Measurements from ENCODE around the gene ERCC1. TPM values are rescaled to one million over a fixed set of nuclear protein-coding genes. Genes with fewer than 3 reads are reported as not detected.
"Not testable (repeated sequence)": the region's sequence is repeated elsewhere in the genome, so short reads cannot be mapped to it uniquely, and the experiment has no call there.

The ERCC1 gene
- total RNA-seq, 4 donors from 2014 or later = 39.9 to 69.3 (median 52.5) TPM

DNA sequence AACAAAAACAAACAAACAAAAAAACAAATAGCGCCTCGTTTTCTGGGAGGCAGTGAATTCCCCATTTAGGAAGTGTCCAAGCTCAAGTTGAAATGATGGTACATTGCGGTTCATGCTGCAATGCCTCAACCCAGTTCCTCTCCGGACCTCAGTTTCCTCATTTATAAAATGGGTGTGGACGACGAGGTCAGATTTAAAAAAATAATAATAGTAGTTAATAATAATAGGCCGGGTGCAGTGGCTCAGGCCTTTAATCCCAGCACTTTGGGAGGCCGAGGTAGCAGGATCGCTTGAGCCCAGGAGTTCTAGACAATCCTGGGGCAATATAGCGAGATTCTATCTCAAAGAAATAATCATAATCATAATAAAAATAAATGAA lies 15.5 kb upstream of the ERCC1 start:
- Histone ChIP-seq H3K27ac (peak overlapping the region; percentile 72 to 95 (median 90)), H3K4me1 (peaks cover 0 to 11% (median 3%) of the 10 kb centered on the region in 4 donors), H3K36me3 (no peaks in the 10 kb centered on the region), H3K9me3 (no peaks in the 10 kb centered on the region), H3K27me3 (no peaks in the 10 kb centered on the region), H3K4me3 (peak overlapping the region; percentile 58 to 91 (median 70))
- TF ChIP-seq, protein P1, sequence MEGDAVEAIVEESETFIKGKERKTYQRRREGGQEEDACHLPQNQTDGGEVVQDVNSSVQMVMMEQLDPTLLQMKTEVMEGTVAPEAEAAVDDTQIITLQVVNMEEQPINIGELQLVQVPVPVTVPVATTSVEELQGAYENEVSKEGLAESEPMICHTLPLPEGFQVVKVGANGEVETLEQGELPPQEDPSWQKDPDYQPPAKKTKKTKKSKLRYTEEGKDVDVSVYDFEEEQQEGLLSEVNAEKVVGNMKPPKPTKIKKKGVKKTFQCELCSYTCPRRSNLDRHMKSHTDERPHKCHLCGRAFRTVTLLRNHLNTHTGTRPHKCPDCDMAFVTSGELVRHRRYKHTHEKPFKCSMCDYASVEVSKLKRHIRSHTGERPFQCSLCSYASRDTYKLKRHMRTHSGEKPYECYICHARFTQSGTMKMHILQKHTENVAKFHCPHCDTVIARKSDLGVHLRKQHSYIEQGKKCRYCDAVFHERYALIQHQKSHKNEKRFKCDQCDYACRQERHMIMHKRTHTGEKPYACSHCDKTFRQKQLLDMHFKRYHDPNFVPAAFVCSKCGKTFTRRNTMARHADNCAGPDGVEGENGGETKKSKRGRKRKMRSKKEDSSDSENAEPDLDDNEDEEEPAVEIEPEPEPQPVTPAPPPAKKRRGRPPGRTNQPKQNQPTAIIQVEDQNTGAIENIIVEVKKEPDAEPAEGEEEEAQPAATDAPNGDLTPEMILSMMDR (IDR thresholded peaks at IDR 0.05) = no peak
- TF ChIP-seq POLR2A (IDR thresholded peaks at IDR 0.05) = no peak
- DNase-seq = no peak

DNA sequence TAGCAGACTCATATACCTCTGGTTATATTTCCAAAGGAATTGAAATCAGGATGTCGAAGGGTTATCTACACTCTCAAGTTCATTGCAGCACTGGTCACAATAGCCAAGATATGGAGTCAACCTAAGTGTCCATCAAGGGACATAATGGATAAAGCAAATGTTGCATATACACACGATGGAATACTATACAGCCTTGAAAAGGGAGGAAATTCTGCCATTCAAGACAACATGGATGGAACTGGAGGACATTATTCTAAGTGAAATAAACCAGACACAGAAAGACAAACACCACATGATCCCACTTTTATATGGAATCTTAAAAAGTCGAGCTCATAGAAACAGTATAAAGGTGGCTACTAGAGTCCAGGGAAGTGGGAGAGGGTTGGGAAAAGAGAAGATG lies 13.6 kb upstream of the ERCC1 start:
- no peaks in the 10 kb centered on the region for H3K27me3 ChIP-seq

DNA sequence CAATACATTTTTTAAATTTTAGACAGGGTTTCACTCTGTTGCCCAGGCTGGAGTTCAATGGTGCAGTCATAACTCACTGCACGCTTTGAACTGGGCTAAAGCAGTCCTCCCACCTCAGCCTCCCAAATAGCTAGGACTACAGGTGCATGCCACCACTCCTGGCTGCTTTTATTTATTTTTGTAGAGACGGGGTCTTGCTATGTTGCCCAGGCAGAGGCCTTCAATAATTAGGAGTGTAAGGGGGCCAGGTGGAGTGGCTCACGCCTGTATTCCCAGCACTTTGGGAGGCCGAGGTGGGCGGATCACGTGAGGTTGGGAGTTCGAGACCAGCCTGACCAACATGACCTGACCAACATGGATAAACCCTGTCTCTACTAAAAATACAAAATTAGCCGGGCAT lies 8.8 kb upstream of the ERCC1 start:
- not testable (repeated sequence) for H3K4me3 ChIP-seq, H3K27ac ChIP-seq, H3K27me3 ChIP-seq, H3K9me3 ChIP-seq, H3K36me3 ChIP-seq, DNase-seq
- H3K4me1 ChIP-seq = peaks cover 0 to 13% (median 7%) of the 10 kb centered on the region in 4 donors

More for the DNA sequence above, 13.6 kb upstream of the ERCC1 start:
- no peak for DNase-seq
- no peaks in the 10 kb centered on the region for H3K36me3 ChIP-seq
- no peak overlapping the region for H3K27ac ChIP-seq
- peaks cover 0 to 4% (median 0%) of the 10 kb centered on the region in 4 donors for H3K4me1 ChIP-seq
- H3K4me3 ChIP-seq = no peak overlapping the region
- H3K9me3 ChIP-seq = no peaks in the 10 kb centered on the region
- TF ChIP-seq POLR2A (IDR thresholded peaks at IDR 0.05) = no peak
- TF ChIP-seq, protein P1 (IDR thresholded peaks at IDR 0.05) = no peak

DNA sequence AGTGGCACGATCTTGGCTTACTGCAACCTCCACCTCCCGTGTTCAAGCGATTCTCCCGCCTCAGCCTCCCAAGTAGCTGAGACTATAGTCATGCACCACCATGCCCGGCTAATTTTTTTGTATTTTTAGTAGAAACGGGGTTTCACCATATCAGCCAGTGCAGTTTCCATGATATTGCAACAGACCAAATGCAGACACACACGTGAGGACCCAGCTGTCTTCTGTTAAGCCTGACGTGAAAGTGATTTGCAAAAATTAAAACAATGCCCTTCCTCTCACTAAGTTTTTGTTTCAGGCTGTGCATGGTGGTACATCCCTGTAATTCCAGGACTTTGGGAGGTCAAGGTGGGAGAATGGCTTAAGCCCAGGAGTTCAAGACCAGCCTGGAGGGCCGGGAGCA lies 7.3 kb upstream of the ERCC1 start:
- H3K9me3 ChIP-seq, DNase-seq, H3K4me3 ChIP-seq, H3K27me3 ChIP-seq, H3K36me3 ChIP-seq, H3K27ac ChIP-seq: not testable (repeated sequence)
- peaks cover 0 to 13% (median 7%) of the 10 kb centered on the region in 4 donors for H3K4me1 ChIP-seq

DNA sequence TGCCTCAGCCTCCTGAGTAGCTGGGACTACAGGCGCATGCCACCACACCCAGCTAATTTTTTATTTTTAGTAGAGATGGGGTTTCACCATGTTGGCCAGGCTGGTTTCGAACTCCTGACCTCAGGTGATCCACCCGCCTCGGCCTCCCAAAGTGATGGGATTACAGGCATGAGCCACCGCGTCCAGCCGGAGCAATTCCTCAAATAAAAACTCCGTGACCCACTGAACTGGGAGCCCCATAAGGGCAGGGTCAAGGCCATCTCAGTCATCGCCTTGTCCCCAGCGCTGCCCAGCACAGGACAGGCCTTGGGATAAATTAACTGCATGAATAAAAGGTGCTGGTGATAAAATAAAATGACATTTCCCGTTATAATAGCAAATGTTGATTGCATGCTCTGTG lies 6.2 kb upstream of the ERCC1 start:
- not testable (repeated sequence) for H3K27ac ChIP-seq, H3K4me3 ChIP-seq, H3K9me3 ChIP-seq, H3K27me3 ChIP-seq, DNase-seq, H3K36me3 ChIP-seq
- H3K4me1 ChIP-seq = peaks cover 0 to 13% (median 7%) of the 10 kb centered on the region in 4 donors

DNA sequence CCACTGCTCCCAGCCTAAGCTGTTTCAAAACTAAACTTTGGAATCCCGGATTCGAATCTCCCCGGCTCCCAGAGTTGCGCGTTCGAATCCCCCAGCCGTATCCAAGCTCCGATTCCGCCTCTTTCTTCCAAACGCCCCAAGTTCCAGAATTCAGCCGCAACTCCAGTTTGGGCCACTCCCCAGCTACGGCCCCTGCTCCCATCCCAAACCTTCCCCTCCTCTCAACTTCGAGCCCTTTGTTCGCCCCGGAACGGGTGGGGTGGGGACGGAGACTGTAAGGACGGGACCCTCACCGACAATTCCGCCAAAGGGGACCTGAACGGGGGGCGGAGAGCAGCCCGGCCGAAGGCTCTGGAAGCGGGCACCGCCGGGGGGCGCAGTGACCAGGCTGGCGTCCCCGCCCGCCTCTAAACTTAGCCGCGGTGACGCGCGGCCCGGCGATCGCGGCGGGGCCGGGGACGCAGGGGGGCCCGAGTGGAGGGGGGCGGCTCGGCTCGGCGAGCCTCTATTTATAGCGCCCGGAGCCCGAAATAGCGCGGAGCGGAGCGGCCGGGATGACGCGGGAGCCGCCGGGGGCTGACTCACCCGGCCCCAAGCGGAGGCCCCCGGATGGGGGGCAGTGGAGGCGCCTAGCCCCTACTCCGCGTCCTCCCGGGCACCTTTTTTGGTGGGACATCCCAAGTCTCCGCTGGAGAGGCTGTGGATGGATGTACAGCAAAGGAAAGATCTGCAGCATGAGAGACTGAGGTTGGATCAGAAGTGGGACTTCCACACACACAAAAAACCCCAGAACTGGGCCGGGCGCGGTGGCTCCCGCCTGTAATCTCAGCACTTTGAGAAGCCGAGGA lies 4.9 kb upstream of the ERCC1 start:
- peak overlapping the region; percentile 37 to 54 (median 46) for H3K4me3 ChIP-seq
- H3K4me1 ChIP-seq = peaks cover 0 to 19% (median 10%) of the 10 kb centered on the region in 4 donors
- H3K9me3 ChIP-seq = no peaks in the 10 kb centered on the region
- DNase-seq = no peak
- peak overlapping the region; percentile 14 to 79 (median 44) for H3K27ac ChIP-seq
- H3K27me3 ChIP-seq = peaks cover 0 to 7% of the 10 kb centered on the region in 2 donors
- no peaks in the 10 kb centered on the region for H3K36me3 ChIP-seq
- TF ChIP-seq, protein P1 (IDR thresholded peaks at IDR 0.05) = peak in 3 of 6 experiments; percentile 14 to 20 (median 18)
- no peak for TF ChIP-seq POLR2A (IDR thresholded peaks at IDR 0.05)

DNA sequence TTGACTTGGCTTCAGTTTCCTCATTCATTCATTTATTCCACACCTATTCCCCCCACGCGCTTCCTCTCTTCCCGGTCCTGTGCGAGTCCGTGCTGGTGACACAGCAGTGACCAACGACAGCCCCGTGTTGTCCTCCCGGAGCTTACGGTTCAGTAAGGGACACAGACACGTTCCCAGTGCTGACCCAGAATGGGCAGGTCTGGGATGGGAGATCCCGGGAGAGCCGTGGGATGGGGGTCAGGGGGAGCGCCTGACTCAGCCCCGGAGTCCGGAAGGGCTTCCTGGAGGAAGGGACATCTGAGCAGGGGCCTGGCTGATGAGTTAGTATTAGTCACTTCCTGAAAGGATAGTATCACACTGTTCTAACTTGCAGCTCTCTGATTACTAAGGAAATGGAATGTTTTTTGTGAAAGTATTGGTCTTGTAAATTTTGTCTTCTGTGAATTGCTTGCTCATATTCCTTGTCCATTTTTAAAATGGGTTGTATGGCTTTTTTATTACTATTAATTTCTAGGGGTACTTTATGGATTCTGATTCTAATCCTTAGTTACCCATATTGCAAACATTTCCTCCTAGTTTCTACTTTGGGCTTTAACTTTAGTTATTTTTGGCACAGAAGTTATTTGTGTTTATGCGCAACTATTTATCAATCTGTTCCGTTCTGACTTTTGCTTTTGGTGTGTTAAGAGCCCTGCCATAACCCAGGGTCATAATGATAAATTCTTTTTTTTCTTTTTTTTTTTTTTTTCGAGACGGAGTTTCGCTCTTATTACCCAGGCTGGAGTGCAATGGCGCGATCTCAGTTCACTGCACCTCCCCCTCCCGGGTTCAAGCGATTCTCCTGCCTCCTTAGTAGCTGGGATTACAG lies 708 bp upstream of the ERCC1 start:
- Histone ChIP-seq H3K27me3 (peaks cover 0 to 7% of the 10 kb centered on the region in 2 donors), H3K27ac (peak overlapping the region; percentile 82 to 94 (median 89)), H3K9me3 (no peaks in the 10 kb centered on the region), H3K4me1 (peaks cover 0 to 32% (median 23%) of the 10 kb centered on the region in 4 donors), H3K36me3 (peaks cover 0 to 18% (median 0%) of the 10 kb centered on the region in 3 donors), H3K4me3 (peak overlapping the region; percentile 44 to 63 (median 58))
- DNase-seq = peak; percentile 47 to 86 (median 76)
- no peak for TF ChIP-seq POLR2A (IDR thresholded peaks at IDR 0.05)
- TF ChIP-seq, protein P1 (IDR thresholded peaks at IDR 0.05) = no peak
